Measurements from ENCODE around the gene CKB.

DNA sequence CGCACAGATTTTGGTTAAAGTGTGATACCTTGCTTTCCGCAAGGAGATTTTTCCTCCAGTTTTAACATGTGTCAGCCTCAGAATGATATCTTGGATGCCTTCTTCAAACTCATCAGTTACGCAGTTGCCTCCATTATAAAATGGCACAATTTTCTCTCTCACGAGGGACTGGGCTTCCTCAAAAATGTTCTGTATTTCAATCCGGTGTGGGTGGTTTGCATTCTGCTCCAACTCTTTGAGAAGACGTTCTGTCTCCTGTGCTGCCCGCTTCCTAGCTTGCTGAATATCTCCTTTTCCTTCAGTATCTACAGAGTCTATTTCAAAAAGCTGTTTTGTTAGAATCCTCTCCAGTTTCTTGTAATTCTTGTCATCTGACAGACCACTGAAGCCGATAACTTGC is 38.1 kb upstream of the CKB start:
- TF ChIP-seq, protein P1, sequence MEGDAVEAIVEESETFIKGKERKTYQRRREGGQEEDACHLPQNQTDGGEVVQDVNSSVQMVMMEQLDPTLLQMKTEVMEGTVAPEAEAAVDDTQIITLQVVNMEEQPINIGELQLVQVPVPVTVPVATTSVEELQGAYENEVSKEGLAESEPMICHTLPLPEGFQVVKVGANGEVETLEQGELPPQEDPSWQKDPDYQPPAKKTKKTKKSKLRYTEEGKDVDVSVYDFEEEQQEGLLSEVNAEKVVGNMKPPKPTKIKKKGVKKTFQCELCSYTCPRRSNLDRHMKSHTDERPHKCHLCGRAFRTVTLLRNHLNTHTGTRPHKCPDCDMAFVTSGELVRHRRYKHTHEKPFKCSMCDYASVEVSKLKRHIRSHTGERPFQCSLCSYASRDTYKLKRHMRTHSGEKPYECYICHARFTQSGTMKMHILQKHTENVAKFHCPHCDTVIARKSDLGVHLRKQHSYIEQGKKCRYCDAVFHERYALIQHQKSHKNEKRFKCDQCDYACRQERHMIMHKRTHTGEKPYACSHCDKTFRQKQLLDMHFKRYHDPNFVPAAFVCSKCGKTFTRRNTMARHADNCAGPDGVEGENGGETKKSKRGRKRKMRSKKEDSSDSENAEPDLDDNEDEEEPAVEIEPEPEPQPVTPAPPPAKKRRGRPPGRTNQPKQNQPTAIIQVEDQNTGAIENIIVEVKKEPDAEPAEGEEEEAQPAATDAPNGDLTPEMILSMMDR (IDR thresholded peaks at IDR 0.05; ENCODE audit: low read depth, low read length, missing input control) = no peak
- TF ChIP-seq, protein P2, sequence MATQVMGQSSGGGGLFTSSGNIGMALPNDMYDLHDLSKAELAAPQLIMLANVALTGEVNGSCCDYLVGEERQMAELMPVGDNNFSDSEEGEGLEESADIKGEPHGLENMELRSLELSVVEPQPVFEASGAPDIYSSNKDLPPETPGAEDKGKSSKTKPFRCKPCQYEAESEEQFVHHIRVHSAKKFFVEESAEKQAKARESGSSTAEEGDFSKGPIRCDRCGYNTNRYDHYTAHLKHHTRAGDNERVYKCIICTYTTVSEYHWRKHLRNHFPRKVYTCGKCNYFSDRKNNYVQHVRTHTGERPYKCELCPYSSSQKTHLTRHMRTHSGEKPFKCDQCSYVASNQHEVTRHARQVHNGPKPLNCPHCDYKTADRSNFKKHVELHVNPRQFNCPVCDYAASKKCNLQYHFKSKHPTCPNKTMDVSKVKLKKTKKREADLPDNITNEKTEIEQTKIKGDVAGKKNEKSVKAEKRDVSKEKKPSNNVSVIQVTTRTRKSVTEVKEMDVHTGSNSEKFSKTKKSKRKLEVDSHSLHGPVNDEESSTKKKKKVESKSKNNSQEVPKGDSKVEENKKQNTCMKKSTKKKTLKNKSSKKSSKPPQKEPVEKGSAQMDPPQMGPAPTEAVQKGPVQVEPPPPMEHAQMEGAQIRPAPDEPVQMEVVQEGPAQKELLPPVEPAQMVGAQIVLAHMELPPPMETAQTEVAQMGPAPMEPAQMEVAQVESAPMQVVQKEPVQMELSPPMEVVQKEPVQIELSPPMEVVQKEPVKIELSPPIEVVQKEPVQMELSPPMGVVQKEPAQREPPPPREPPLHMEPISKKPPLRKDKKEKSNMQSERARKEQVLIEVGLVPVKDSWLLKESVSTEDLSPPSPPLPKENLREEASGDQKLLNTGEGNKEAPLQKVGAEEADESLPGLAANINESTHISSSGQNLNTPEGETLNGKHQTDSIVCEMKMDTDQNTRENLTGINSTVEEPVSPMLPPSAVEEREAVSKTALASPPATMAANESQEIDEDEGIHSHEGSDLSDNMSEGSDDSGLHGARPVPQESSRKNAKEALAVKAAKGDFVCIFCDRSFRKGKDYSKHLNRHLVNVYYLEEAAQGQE (IDR thresholded peaks at IDR 0.05) = no peak

All from liver (tissue), 2 donors.